Endothelial cell of umbilical vein (primary cell): ENCODE data around the gene APOC4. TPM values are rescaled to one million over a fixed set of nuclear protein-coding genes. Genes with fewer than 3 reads are reported as not detected.

Source experiments
- BruUV-seq: library from RNA; stranded (reverse); fragments of 400-500 nt; replicated peaks from 2 replicates; lab custom pipeline; 2021; lab: Mats Ljungman, UMichigan
- CTCF ChIA-PET: fragments of 300-600, 350-600 bp; sonication (Branson Sonifier 250); formaldehyde crosslinking; loops from one replicate; lab custom pipeline; 2021; ENCODE audit warnings: antibody characterized with exemption, inconsistent platforms; lab: Charles Lee
- POLR2A ChIA-PET: fragments of 300-600, 350-600 bp; sonication (Branson Sonifier 250); formaldehyde crosslinking; loops from one replicate; lab custom pipeline; 2021; ENCODE audit warnings: antibody characterized with exemption, inconsistent platforms; lab: Charles Lee
- DNase-seq: peaks from one replicate; pipeline ENCODE4 v3.0.0-alpha.2; 2011; ENCODE audit warnings: low read depth, low spot score
- FAIRE-seq: peaks from 2 replicates; lab custom pipeline; 2011; peaks lifted over from hg19 to GRCh38; lab: Jason Lieb, UNC
- H2AFZ ChIP-seq: 2 replicates; pipeline ENCODE4 v1.6.0; 2012; ENCODE audit warnings: low read depth, low read length, control low read depth, inconsistent platforms
- H3K27ac ChIP-seq: 2 replicates; pipeline ENCODE4 v1.5.1; 2011; ENCODE audit warnings: low read depth, mild to moderate bottlenecking, control low read depth, low read length, moderate library complexity; ENCODE audit not compliant: insufficient read depth
- H3K27me3 ChIP-seq, 2 experiments: 2 replicates each; pipeline versions ENCODE4 v1.6.0 to v1.6.1; 2011; ENCODE audit warnings: low read length in 2 of 2, mixed read lengths in 1 of 2; ENCODE audit not compliant: control insufficient read depth in 2 of 2, insufficient read depth in 2 of 2
- H3K36me3 ChIP-seq, 2 experiments: 2 replicates in 1 of 2; 3 replicates in 1 of 2; pipeline ENCODE4 v1.5.1; 2011; ENCODE audit warnings: low read length in 2 of 2, mild to moderate bottlenecking in 1 of 2, moderate library complexity in 1 of 2; ENCODE audit not compliant: control insufficient read depth in 2 of 2, insufficient read depth in 2 of 2; ENCODE audit errors: extremely low read depth in 1 of 2
- H3K4me1 ChIP-seq: 3 replicates; pipeline ENCODE4 v1.5.1; 2011; ENCODE audit warnings: mild to moderate bottlenecking, low read length; ENCODE audit not compliant: control insufficient read depth, insufficient read depth; ENCODE audit errors: extremely low read depth
- H3K4me2 ChIP-seq: 2 replicates; pipeline ENCODE4 v1.6.1; 2011; ENCODE audit warnings: low read length, control low read depth, mixed read lengths; ENCODE audit not compliant: insufficient read depth
- H3K4me3 ChIP-seq, 3 experiments: fragments of 200-600 bp in 1 of 3; sonication (generic), shearing (Covaris generic) in 1 of 3; replicated peaks in 1 of 3; 2 replicates each; pipeline ENCODE4 v1.5.1; 2011 to 2016; ENCODE audit warnings: control low read depth in 3 of 3, low read length in 3 of 3, mild to moderate bottlenecking in 2 of 3, inconsistent platforms in 1 of 3, low read depth in 1 of 3, moderate library complexity in 1 of 3; ENCODE audit not compliant: insufficient read depth in 1 of 3
- H3K79me2 ChIP-seq: 2 replicates; pipeline ENCODE4 v1.6.0; 2012; ENCODE audit warnings: low read length, inconsistent platforms; ENCODE audit not compliant: control insufficient read depth, insufficient read depth
- H3K9ac ChIP-seq: replicated peaks from 2 replicates; pipeline ENCODE3; 2011; ENCODE audit warnings: low read length, control low read depth; ENCODE audit not compliant: insufficient read depth; ENCODE audit errors: extremely low read depth
- H3K9me1 ChIP-seq: replicated peaks from 3 replicates; pipeline ENCODE4 v1.6.0; 2011; ENCODE audit warnings: mild to moderate bottlenecking, low read length; ENCODE audit not compliant: control insufficient read depth, insufficient read depth; ENCODE audit errors: extremely low read depth
- H3K9me3 ChIP-seq: replicated peaks from 2 replicates; pipeline ENCODE4 v1.5.1; 2012; ENCODE audit warnings: low read length, inconsistent platforms; ENCODE audit not compliant: control insufficient read depth, insufficient read depth
- H4K20me1 ChIP-seq: replicated peaks from 2 replicates; pipeline ENCODE3; 2011; ENCODE audit warnings: mild to moderate bottlenecking, low read length; ENCODE audit not compliant: control insufficient read depth, insufficient read depth; ENCODE audit errors: extremely low read depth
- EZH2 ChIP-seq: IDR thresholded peaks from 2 replicates; pipeline ENCODE4 v1.6.1; 2012; ENCODE audit warnings: borderline replicate concordance, low read depth, mild to moderate bottlenecking, moderate library complexity, low read length, inconsistent platforms; ENCODE audit not compliant: severe bottlenecking
- FOS ChIP-seq: IDR thresholded peaks from 2 replicates; pipeline ENCODE4 v1.6.1; 2011; ENCODE audit warnings: mild to moderate bottlenecking, low read length, moderate library complexity, borderline replicate concordance; ENCODE audit not compliant: insufficient read depth
- GATA2 ChIP-seq: IDR thresholded peaks from 2 replicates; pipeline ENCODE4 v1.7.0; 2011; ENCODE audit warnings: low read depth, mild to moderate bottlenecking, moderate library complexity, mixed read lengths, low read length; ENCODE audit not compliant: insufficient read length, insufficient read depth
- JUN ChIP-seq: IDR thresholded peaks from 2 replicates; pipeline ENCODE4 v1.6.1; 2011; ENCODE audit warnings: borderline replicate concordance, low read depth; ENCODE audit not compliant: insufficient read length, insufficient read depth
- MYC ChIP-seq: IDR thresholded peaks from one replicate; pipeline ENCODE4 v1.6.1; 2011; ENCODE audit warnings: mild to moderate bottlenecking, low read depth, low read length
- POLR2A ChIP-seq: IDR thresholded peaks from 2 replicates; pipeline ENCODE4 v1.6.1; 2012; ENCODE audit warnings: low read depth, mild to moderate bottlenecking, control low read depth, low read length
- POLR2AphosphoS5 ChIP-seq: IDR thresholded peaks from 2 replicates; pipeline ENCODE4 v1.6.1; 2012; ENCODE audit warnings: low read depth, mild to moderate bottlenecking, control low read depth, low read length, moderate library complexity; ENCODE audit not compliant: insufficient read depth
- dilution Hi-C: fragments of 300-500 bp; cut with MboI; formaldehyde crosslinking; loops from one replicate; pipeline ENCODE4 v1.15.0; 2019; ENCODE audit warnings: low sequenced_read_pairs; ENCODE audit not compliant: extremely low pct_ligation_motif_present
- intact Hi-C: fragments of 100-400 bp; cut with micrococcal nuclease; formaldehyde crosslinking; loops from one replicate; pipeline ENCODE4 v1.10.0; 2022
- polyA plus RNA-seq, 4 experiments: library from polyadenylated mRNA; depleted of rRNA in 3 of 4; stranded (reverse) in 3 of 4; unstranded in 1 of 4; fragments of >200 nt; gene quantifications; 2 replicates each; pipeline versions ENCODE4 v1.2.1 to v1.2.3, GENCODE V29; 2011 to 2012; ENCODE audit warnings: missing spikeins in 1 of 4
- total RNA-seq: library from RNA; stranded (reverse); gene quantifications from 2 replicates; pipeline ENCODE4 v1.2.3, GENCODE V29; 2021
- TF ChIP-seq, protein P1 (sequence below), 2 donors: IDR thresholded peaks; 1 replicate in 1 of 2; 2 replicates in 1 of 2; pipeline ENCODE4 v1.5.1; 2011; ENCODE audit warnings: low read length in 2 of 2, mild to moderate bottlenecking in 2 of 2, moderate library complexity in 2 of 2, control low read depth in 1 of 2, inconsistent platforms in 1 of 2, low read depth in 1 of 2; ENCODE audit not compliant: insufficient read depth in 1 of 2; ENCODE audit errors: extremely low read depth in 1 of 2
- TF ChIP-seq, protein P2 (sequence below): IDR thresholded peaks from 2 replicates; pipeline ENCODE4 v1.6.1; 2011; ENCODE audit not compliant: insufficient read depth, insufficient read length

The APOC4 gene
- total and polyA plus RNA-seq, 2 donors (not counting 3 experiments of a cell fraction or from before 2014, with no cell fraction given), result not detected

DNA sequence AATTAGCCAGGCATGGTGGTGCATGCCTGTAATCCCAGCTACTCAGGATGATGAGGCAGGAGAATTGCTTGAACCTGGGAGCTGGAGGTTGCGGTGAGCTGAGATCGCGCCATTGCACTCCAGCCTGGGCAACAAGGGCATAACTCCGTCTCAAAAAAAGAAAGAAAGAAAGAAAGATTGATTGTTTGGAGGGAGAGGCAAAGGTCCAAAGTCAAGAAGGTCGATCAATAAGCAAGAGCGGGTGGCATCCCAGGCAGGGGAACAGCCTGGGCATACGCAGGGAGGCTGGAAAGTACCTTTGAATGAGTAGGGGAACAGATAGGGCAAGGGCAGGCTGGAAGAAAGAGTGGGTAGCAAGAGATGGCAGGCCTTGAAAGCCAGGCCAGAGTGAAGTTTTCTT is 11.9 kb upstream of the APOC4 start:
- no peak overlapping the region for H3K4me3 ChIP-seq
- H3K9me1 ChIP-seq, result no peaks in the 10 kb centered on the region
- H3K27me3 ChIP-seq, result no peaks in the 10 kb centered on the region
- H3K27ac ChIP-seq, result no peak overlapping the region
- no peak overlapping the region for H2AFZ ChIP-seq
- dilution Hi-C loops, result no loop called here
- H3K4me2 ChIP-seq, result no peak overlapping the region
- DNase-seq, result no peak
- no peak overlapping the region for H3K9ac ChIP-seq
- ChIA-PET CTCF (no interaction called here), POLR2A (no interaction called here)
- TF ChIP-seq JUN (no peak), EZH2 (no peak), GATA2 (no peak), FOS (no peak), POLR2A (no peak), MYC (no peak), POLR2AphosphoS5 (no peak)
- TF ChIP-seq, protein P1, sequence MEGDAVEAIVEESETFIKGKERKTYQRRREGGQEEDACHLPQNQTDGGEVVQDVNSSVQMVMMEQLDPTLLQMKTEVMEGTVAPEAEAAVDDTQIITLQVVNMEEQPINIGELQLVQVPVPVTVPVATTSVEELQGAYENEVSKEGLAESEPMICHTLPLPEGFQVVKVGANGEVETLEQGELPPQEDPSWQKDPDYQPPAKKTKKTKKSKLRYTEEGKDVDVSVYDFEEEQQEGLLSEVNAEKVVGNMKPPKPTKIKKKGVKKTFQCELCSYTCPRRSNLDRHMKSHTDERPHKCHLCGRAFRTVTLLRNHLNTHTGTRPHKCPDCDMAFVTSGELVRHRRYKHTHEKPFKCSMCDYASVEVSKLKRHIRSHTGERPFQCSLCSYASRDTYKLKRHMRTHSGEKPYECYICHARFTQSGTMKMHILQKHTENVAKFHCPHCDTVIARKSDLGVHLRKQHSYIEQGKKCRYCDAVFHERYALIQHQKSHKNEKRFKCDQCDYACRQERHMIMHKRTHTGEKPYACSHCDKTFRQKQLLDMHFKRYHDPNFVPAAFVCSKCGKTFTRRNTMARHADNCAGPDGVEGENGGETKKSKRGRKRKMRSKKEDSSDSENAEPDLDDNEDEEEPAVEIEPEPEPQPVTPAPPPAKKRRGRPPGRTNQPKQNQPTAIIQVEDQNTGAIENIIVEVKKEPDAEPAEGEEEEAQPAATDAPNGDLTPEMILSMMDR (IDR thresholded peaks at IDR 0.05; ENCODE audit: extremely low read depth in 1 of 2, insufficient read depth in 1 of 2, low read depth in 1 of 2, low read length in 2 of 2), result no peak
- TF ChIP-seq, protein P2, sequence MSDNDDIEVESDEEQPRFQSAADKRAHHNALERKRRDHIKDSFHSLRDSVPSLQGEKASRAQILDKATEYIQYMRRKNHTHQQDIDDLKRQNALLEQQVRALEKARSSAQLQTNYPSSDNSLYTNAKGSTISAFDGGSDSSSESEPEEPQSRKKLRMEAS, result no peak
- no peaks in the 10 kb centered on the region for H3K79me2 ChIP-seq
- no TSS peak for BruUV-seq
- intact Hi-C loops, result no loop called here
- no peak for FAIRE-seq
- no peaks in the 10 kb centered on the region for H3K36me3 ChIP-seq
- no peaks in the 10 kb centered on the region for H4K20me1 ChIP-seq
- H3K9me3 ChIP-seq, result no peaks in the 10 kb centered on the region
- peaks cover 3% of the 10 kb centered on the region for H3K4me1 ChIP-seq
